Suprapubic skin (tissue), 4 donors: Measurements from ENCODE around the gene GPI.

Experiments
- CTCF ChIP-seq, 2 donors: fragments of 200-600 bp in 1 of 2; fragments of 450-650 bp in 1 of 2; sonication (generic) in 1 of 2; IDR thresholded peaks; one replicate each; pipeline ENCODE4 v1.5.1; 2016 to 2019; ENCODE audit warnings: antibody characterized with exemption in 2 of 2, mild to moderate bottlenecking in 1 of 2, moderate library complexity in 1 of 2
- EP300 ChIP-seq: sonication (generic); formaldehyde crosslinking; IDR thresholded peaks from one replicate; pipeline ENCODE4 v1.6.1; 2017; ENCODE audit warnings: antibody characterized with exemption
- POLR2A ChIP-seq, 2 donors: fragments of 450-650 bp; IDR thresholded peaks; one replicate each; pipeline ENCODE4 v1.6.1; 2017; ENCODE audit warnings: antibody characterized with exemption in 2 of 2, mild to moderate bottlenecking in 2 of 2, moderate library complexity in 2 of 2
- POLR2AphosphoS5 ChIP-seq, 3 donors: sonication (generic); formaldehyde crosslinking; IDR thresholded peaks; one replicate each; pipeline ENCODE4 v1.6.1; 2017; ENCODE audit warnings: antibody characterized with exemption in 3 of 3

- TF ChIP-seq EP300 (no peak), POLR2AphosphoS5 (IDR thresholded peaks at IDR 0.05) (no peak), CTCF (IDR thresholded peaks at IDR 0.05) (no peak), POLR2A (IDR thresholded peaks at IDR 0.05) (no peak)
Measured at GRCh38 chr19:34351382-34351826, 13.6 kb upstream of the GPI start.
